HepG2 (cell line): Measurements from ENCODE around the gene LRP1B. TPM values are rescaled to one million over a fixed set of nuclear protein-coding genes. Genes with fewer than 3 reads are reported as not detected.
"Not testable (repeated sequence)": the region's sequence is repeated elsewhere in the genome, so short reads cannot be mapped to it uniquely, and the experiment has no call there.

Source experiments
- ATAC-seq: fragments of 200-7000 bp; cut with Tn5 transposase; 3 replicates; pipeline ENCODE4 v1.9.1; 2020; ENCODE audit warnings: mild to moderate bottlenecking, moderate library complexity
- BruUV-seq: library from RNA; stranded (reverse); fragments of 400-500 nt; replicated peaks from 2 replicates; lab custom pipeline; 2021; lab: Mats Ljungman, UMichigan
- CTCF ChIA-PET: fragments of 300-600 bp; formaldehyde crosslinking; extraction: SDS; loops from one replicate; lab custom pipeline; 2021; ENCODE audit warnings: low total read pairs, inconsistent platforms, low intra/inter-chr PET ratio; lab: Yijun Ruan, JAX
- POLR2A ChIA-PET: fragments of 350-600 bp; sonication (Branson Sonifier 250); formaldehyde crosslinking; loops from one replicate; lab custom pipeline; 2020; ENCODE audit warnings: antibody characterized with exemption, inconsistent platforms; lab: Yijun Ruan, JAX
- DNase-seq: peaks from one replicate; pipeline ENCODE4 v3.0.0-alpha.2; 2015; ENCODE audit warnings: low spot score
- FAIRE-seq: peaks from 3 replicates; lab custom pipeline; 2011; peaks lifted over from hg19 to GRCh38; lab: Jason Lieb, UNC
- H2AFZ ChIP-seq: one replicate; pipeline ENCODE4 v1.6.1; 2011; ENCODE audit warnings: low read length, inconsistent platforms
- H3K27ac ChIP-seq: fragments of 300-600 bp; 3 replicates; pipeline ENCODE4 v1.8.0; 2011; ENCODE audit warnings: mixed run types, mild to moderate bottlenecking, mixed read lengths, low read length, inconsistent platforms; ENCODE audit not compliant: insufficient read depth; ENCODE audit errors: extremely low read length
- H3K27me3 ChIP-seq, 2 experiments: fragments of 200-600 bp in 1 of 2; 2 replicates in 1 of 2; 3 replicates in 1 of 2; pipeline versions ENCODE4 v1.6.0 to v1.8.0; 2011; ENCODE audit warnings: low read length in 2 of 2, mild to moderate bottlenecking in 2 of 2, moderate library complexity in 2 of 2, inconsistent platforms in 1 of 2; ENCODE audit not compliant: insufficient read depth in 2 of 2, control insufficient read depth in 1 of 2
- H3K36me3 ChIP-seq, 2 experiments: fragments of 200-600 bp in 1 of 2; replicated peaks in 1 of 2; 2 replicates in 1 of 2; 3 replicates in 1 of 2; pipeline versions ENCODE4 v1.5.1 to v1.8.0; 2011; ENCODE audit warnings: low read length in 2 of 2, inconsistent platforms in 1 of 2; ENCODE audit not compliant: insufficient read depth in 2 of 2, control insufficient read depth in 1 of 2
- H3K4me1 ChIP-seq: 2 replicates; pipeline ENCODE4 v1.5.1; 2012; ENCODE audit warnings: low read length, inconsistent platforms; ENCODE audit not compliant: insufficient read depth
- H3K4me2 ChIP-seq: 2 replicates; pipeline ENCODE4 v1.6.0; 2011; ENCODE audit warnings: low read depth, low read length, inconsistent platforms
- H3K4me3 ChIP-seq, 3 experiments: fragments of 200-600 bp in 1 of 3; sonication (generic), shearing (Covaris generic) in 1 of 3; replicated peaks in 1 of 3; 2 replicates each; pipeline ENCODE4 v1.5.1; 2011 to 2016; ENCODE audit warnings: low read length in 3 of 3, inconsistent platforms in 2 of 3, low read depth in 2 of 3, mild to moderate bottlenecking in 2 of 3, control low read depth in 1 of 3, mixed read lengths in 1 of 3; ENCODE audit not compliant: insufficient read depth in 1 of 3
- H3K79me2 ChIP-seq: one replicate; pipeline ENCODE4 v1.6.1; 2011; ENCODE audit warnings: low read length, inconsistent platforms; ENCODE audit not compliant: insufficient read depth
- H3K9ac ChIP-seq: 2 replicates; pipeline ENCODE4 v1.6.0; 2011; ENCODE audit warnings: mild to moderate bottlenecking, low read depth, low read length, inconsistent platforms; ENCODE audit not compliant: insufficient read depth
- H3K9me3 ChIP-seq: 2 replicates; pipeline ENCODE4 v1.5.1; 2012; ENCODE audit warnings: mild to moderate bottlenecking, low read length
- H4K20me1 ChIP-seq: 2 replicates; pipeline ENCODE4 v1.6.0; 2011; ENCODE audit warnings: inconsistent platforms, mild to moderate bottlenecking, low read length, moderate library complexity; ENCODE audit not compliant: insufficient read depth
- CEBPB ChIP-seq: IDR thresholded peaks from 2 replicates; pipeline ENCODE4 v1.6.1; 2011; ENCODE audit warnings: low read depth, low read length, improper control_type of control experiment, borderline replicate concordance
- FOXO4 ChIP-seq: sonication (generic); formaldehyde crosslinking; conservative IDR thresholded peaks from 2 replicates; pipeline ENCODE4 v1.8.1; 2023; ENCODE audit warnings: missing genetic modification reagents
- STAG1 ChIP-seq: sonication (generic); formaldehyde crosslinking; IDR thresholded peaks from 2 replicates; pipeline ENCODE4 v1.4.0; 2020; ENCODE audit warnings: missing genetic modification reagents
- WGBS: methylation state at CpG from one replicate; pipeline ENCODE4 v1.1.6; 2017; ENCODE audit warnings: low lambda C conversion rate; 5-methylcytosine and 5-hydroxymethylcytosine counted together
- in situ Hi-C: cut with HindIII; loops from 2 replicates; pipeline ENCODE4 v1.10.0; 2017; ENCODE audit warnings: low pct_unique_long_range_greater_than_20kb; ENCODE audit not compliant: extremely low pct_ligation_motif_present
- intact Hi-C: fragments of 100-400 bp; cut with micrococcal nuclease; formaldehyde crosslinking; loops from one replicate; pipeline ENCODE4 v1.10.0; 2022; ENCODE audit not compliant: unreplicated experiment
- polyA plus RNA-seq, 8 experiments: library from polyadenylated mRNA; depleted of rRNA in 3 of 8; stranded (reverse) in 7 of 8; unstranded in 1 of 8; fragments of >200 nt; fragmentation: Illumina TruSeq in 4 of 8; extraction: Trizol in 4 of 8; gene quantifications; 2 replicates each; pipeline versions ENCODE4 v1.2.1 to v1.2.3, GENCODE V29; 2011 to 2016; ENCODE audit warnings: low read depth in 4 of 8, missing spikeins in 1 of 8, mixed read lengths in 1 of 8; ENCODE audit not compliant: insufficient read depth in 1 of 8
- total RNA-seq, 5 experiments: library from RNA; depleted of rRNA; stranded (reverse); fragments of >200 nt; fragmentation: Illumina TruSeq; extraction: Trizol; gene quantifications; 2 replicates each; pipeline ENCODE4 v1.2.3, GENCODE V29; 2016; ENCODE audit warnings: low read depth in 1 of 5

LRP1B gene
- total and polyA plus RNA-seq, 2 of the 13 experiments (the other 11 are each of a cell fraction or from before 2014, with no cell fraction given): 0.04 TPM; not detected in 1

- intact Hi-C loops (no loop called here), in situ Hi-C loops (no loop called here)
- H3K4me2 ChIP-seq: no peak overlapping the region
- no peaks in the 10 kb centered on the region for H3K36me3 ChIP-seq
- no peak overlapping the region for H3K27ac ChIP-seq
- H3K9ac ChIP-seq: no peak overlapping the region
- H3K4me3 ChIP-seq: no peak overlapping the region
- no peaks in the 10 kb centered on the region for H3K4me1 ChIP-seq
- no peak overlapping the region for H2AFZ ChIP-seq
- ChIA-PET POLR2A (no interaction called here), CTCF (no interaction called here)
- no peaks in the 10 kb centered on the region for H3K9me3 ChIP-seq
- TF ChIP-seq CEBPB: peak; percentile 62; the same call in 1 of the 2 replicates
- no peak for TF ChIP-seq FOXO4 (CRISPR knock-in tag)
- TF ChIP-seq STAG1 (CRISPR knock-in tag): no peak
- ATAC-seq (no peak), DNase-seq (no peak), FAIRE-seq (no peak)
- no peaks in the 10 kb centered on the region for H3K79me2 ChIP-seq
- WGBS: 14% methylated on average over 2 of the region's 2 CpGs
- no TSS peak for BruUV-seq
- H3K27me3 ChIP-seq: no peaks in the 10 kb centered on the region
- no peaks in the 10 kb centered on the region for H4K20me1 ChIP-seq
Observed at GRCh38 chr2:142088058-142088568, 42.7 kb downstream of the LRP1B start.

- H4K20me1 ChIP-seq, H3K9me3 ChIP-seq, BruUV-seq, intact Hi-C loops, H3K79me2 ChIP-seq, H3K27me3 ChIP-seq, ATAC-seq, H3K4me3 ChIP-seq, FAIRE-seq, POLR2A ChIA-PET, DNase-seq, CTCF ChIA-PET, H2AFZ ChIP-seq, H3K4me1 ChIP-seq, in situ Hi-C loops, H3K9ac ChIP-seq, H3K27ac ChIP-seq, H3K4me2 ChIP-seq, H3K36me3 ChIP-seq: not testable (repeated sequence)
- 0% methylated on average over 2 of the region's 2 CpGs for WGBS
Observed at GRCh38 chr2:142087585-142087984, 43.2 kb downstream of the LRP1B start.
